Activated naive CD8-positive, alpha-beta T cell (primary cell): ENCODE results near the gene HIVEP3.
"Not testable (repeated sequence)": the region's sequence is repeated elsewhere in the genome, so short reads cannot be mapped to it uniquely, and the experiment has no call there.

Experiments used
- H3K27ac Mint-ChIP-seq: one replicate; pipeline ENCODE4 v1.8.0; 2021; ENCODE audit warnings: mixed read lengths
- H3K27me3 Mint-ChIP-seq: one replicate; pipeline ENCODE4 v1.8.0; 2021; ENCODE audit warnings: mixed read lengths
- H3K36me3 Mint-ChIP-seq: one replicate; pipeline ENCODE4 v1.8.0; 2021; ENCODE audit warnings: mixed read lengths
- H3K4me1 Mint-ChIP-seq: one replicate; pipeline ENCODE4 v1.8.0; 2021; ENCODE audit warnings: low read depth, mixed read lengths
- H3K4me3 Mint-ChIP-seq: one replicate; pipeline ENCODE4 v1.8.0; 2021; ENCODE audit warnings: mild to moderate bottlenecking, mixed read lengths
- H3K9me3 Mint-ChIP-seq: one replicate; pipeline ENCODE4 v1.8.0; 2021; ENCODE audit warnings: low read depth, mixed read lengths

The HIVEP3 gene

DNA sequence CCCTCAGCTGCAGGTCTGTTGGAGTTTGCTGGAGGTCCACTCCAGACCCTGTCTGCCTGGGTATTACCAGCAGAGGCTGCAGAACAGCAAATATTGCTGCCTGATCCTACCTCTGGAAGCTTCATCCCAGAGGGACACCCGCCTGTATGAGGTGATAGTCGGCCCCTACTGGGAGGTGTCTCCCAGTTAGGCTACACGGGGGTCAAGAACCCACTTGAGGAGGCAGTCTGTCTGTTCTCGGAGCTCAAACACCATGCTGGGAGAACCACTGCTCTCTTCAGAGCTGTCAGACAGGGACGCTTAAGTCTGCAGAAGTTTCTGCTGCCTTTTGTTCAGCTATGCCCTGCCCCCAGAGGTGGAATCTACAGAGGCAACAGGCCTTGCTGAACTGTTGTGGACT lies 364.0 kb downstream of the HIVEP3 start:
- not testable (repeated sequence) for H3K27ac Mint-ChIP-seq, H3K27me3 Mint-ChIP-seq, H3K4me1 Mint-ChIP-seq, H3K9me3 Mint-ChIP-seq, H3K4me3 Mint-ChIP-seq
- H3K36me3 Mint-ChIP-seq, result peaks cover 53% of the 10 kb centered on the region

DNA sequence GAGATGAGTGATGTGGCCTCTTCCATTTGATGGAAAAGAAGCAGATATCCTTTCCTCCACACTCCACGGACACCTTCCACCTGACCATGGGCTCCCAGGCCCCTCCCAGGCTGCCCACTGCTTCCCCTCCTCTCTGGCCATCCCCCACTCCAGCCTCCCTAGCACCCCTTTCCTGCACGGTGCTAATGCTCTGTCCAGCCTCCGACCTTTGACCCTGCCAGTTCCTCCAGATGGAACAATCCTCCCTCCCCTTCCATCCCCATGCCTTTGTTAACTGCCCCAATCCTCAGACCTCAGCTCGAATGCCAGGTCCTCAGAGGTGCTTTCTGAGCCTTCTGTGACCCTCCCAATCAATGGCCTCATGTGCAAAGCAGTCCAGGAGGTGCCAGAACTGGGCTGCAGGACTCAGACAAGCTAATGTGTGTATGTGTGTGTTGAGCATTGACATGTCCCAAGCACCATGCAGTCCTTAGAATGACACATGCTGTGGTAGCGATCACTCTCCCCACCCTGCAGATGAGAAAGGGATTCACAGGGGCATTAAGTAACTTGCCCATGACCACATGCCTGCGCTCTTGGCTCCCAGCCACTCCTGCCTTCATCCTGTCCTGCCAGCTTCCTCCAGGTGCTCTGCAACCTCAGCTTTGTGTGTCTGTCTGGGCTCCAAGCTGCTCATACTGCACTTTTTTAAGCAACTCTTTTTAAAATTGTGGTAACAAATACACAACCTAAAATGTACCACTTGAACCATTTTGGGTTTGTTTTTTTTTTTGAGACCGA lies 370.8 kb downstream of the HIVEP3 start:
- peaks cover 4% of the 10 kb centered on the region for H3K9me3 Mint-ChIP-seq
- no peaks in the 10 kb centered on the region for H3K27me3 Mint-ChIP-seq
- no peaks in the 10 kb centered on the region for H3K4me1 Mint-ChIP-seq
- H3K36me3 Mint-ChIP-seq, result peaks cover 26% of the 10 kb centered on the region
- H3K4me3 Mint-ChIP-seq, result peak overlapping the region; percentile 23
- peak overlapping the region; percentile 76 for H3K27ac Mint-ChIP-seq

DNA sequence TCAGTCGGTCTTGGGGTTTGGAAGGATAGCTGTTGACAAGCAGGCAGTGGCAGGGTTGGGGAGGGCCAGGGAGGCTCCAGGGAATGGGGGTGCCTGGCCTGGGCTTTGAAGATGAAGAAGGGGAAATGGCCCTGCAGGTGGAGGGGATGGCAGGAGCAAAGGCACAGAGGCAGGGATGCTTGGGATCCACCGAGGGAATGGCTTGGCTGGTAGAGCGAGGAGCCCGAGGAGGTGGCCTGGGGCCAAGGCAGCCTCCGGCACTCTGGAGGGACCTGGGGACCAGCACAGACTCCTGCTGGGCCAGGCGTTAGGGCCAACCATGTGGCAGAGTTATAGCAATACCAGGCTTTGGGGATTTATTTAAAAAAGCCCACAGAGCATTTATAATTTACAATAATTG lies 371.4 kb downstream of the HIVEP3 start:
- H3K4me1 Mint-ChIP-seq, result no peaks in the 10 kb centered on the region
- no peak overlapping the region for H3K4me3 Mint-ChIP-seq
- H3K27me3 Mint-ChIP-seq, result no peaks in the 10 kb centered on the region
- peaks cover 23% of the 10 kb centered on the region for H3K36me3 Mint-ChIP-seq
- peaks cover 4% of the 10 kb centered on the region for H3K9me3 Mint-ChIP-seq
- H3K27ac Mint-ChIP-seq, result no peak overlapping the region

DNA sequence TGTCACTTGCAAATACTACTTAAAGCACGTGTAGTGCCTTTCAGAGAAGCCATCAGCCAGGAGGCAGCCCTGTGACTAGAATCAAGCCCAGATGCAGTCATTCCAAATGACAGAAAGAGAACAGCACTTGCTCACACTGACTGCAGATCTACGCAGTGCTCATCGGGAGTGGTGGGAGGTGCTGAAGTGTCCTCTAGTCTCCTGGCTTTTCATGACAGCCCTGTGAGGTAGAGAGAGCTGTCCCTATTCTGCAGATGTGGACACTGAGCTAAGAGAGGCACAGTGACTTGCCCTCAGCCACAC lies 371.9 kb downstream of the HIVEP3 start:
- H3K4me3 Mint-ChIP-seq, result no peak overlapping the region
- H3K27ac Mint-ChIP-seq, result peak overlapping the region; percentile 22
- no peaks in the 10 kb centered on the region for H3K4me1 Mint-ChIP-seq
- H3K27me3 Mint-ChIP-seq, result no peaks in the 10 kb centered on the region
- peaks cover 22% of the 10 kb centered on the region for H3K36me3 Mint-ChIP-seq
- peaks cover 2% of the 10 kb centered on the region for H3K9me3 Mint-ChIP-seq

DNA sequence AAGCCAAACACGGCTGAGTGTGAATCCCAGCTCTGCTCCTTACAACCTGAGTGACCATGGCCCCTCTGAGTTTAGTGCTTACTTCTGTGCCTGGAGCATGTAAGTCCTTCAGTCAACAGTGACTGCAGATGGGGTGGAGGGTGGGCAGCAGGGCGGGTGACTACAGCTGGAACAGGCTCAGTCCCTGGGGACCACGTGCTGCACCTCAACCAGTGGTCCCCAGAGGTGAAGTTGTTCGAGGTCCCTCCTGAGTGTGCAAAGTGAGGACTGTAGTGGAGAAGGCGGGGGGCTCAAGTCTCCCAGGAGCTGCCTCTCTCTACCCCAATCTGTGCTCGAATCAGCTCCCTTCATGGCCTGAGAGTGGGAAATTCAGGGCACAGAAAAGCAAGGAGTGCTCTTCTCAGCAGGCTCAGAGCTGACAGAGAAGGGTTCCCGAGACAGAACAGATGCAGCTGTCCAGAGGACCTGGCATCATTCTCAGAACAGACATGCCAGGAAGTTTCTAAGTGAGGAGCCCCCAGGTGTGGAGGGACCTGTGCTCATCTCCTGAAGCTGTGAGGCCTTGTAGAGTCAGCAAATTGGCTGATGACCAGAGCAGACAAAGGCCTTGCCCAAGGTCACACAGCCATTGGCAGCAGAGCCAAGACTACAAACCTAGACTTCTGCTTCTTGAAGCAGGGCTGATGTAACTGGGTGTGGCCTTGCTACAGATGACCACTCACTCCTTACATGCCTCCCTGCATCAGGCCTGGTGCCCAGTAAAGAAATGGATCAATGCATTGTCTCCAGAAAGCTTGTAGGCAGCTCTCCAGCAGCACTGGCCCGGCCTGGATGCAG lies 372.5 kb downstream of the HIVEP3 start:
- Mint-ChIP-seq H3K36me3 (peaks cover 20% of the 10 kb centered on the region), H3K9me3 (no peaks in the 10 kb centered on the region), H3K27me3 (no peaks in the 10 kb centered on the region), H3K27ac (peak overlapping the region; percentile 22), H3K4me1 (no peaks in the 10 kb centered on the region), H3K4me3 (no peak overlapping the region)

DNA sequence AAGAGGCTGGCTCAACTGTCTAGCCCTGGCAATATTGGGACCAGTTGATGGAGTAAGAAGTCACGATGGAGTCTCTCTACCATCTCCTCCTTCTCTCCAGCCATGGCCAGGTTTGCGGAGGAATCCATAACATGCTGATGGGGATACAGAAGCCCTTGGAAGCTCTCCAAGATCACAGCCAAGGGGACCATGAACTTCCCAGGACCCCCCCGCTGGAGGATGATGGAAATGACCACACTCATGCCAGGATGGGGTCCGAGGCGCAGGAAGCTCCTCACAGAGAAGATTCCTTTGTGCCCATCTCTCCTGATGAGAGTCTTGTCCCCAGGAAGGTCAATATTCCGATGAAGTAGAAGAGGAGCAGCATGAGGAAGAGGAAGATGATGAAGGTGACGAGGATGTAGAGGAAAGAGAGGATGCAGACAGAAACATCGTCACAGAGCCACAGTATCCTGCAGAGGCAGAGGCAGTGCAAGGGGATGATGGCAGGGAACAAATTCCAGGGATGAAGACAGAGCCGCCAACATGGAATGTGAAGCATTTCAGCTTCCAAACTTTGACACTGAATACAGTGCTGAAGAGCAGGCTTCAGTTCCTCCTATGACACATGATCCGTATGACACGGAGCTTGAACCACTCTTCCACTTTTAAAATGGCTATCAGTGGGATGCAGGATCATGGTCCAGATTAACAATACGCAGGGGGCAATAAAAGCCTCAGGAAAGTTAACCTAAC lies 376.4 kb downstream of the HIVEP3 start:
- Mint-ChIP-seq H3K4me3 (no peak overlapping the region), H3K27me3 (no peaks in the 10 kb centered on the region), H3K4me1 (no peaks in the 10 kb centered on the region), H3K27ac (no peak overlapping the region), H3K36me3 (peaks cover 17% of the 10 kb centered on the region), H3K9me3 (no peaks in the 10 kb centered on the region)

DNA sequence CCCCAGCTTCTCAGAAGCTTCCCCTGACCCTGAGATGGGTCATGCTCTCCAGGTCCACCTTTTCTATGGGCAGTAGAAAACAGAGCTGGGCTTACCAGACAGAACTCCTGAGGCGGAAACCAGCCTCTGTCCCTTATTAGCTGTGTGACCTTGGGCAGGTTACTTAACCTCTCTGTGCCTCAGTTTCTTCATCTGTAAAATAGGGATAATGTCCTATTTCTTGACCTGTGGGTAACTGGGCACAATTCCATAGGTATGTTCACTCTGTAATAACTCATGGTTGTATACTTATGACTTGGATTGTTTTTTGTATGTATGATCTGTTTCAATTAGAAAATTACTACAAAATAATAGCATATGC lies 377.1 kb downstream of the HIVEP3 start:
- no peak overlapping the region for H3K27ac Mint-ChIP-seq
- no peaks in the 10 kb centered on the region for H3K4me1 Mint-ChIP-seq
- H3K36me3 Mint-ChIP-seq, result peaks cover 18% of the 10 kb centered on the region
- no peak overlapping the region for H3K4me3 Mint-ChIP-seq
- H3K27me3 Mint-ChIP-seq, result no peaks in the 10 kb centered on the region
- H3K9me3 Mint-ChIP-seq, result no peaks in the 10 kb centered on the region

DNA sequence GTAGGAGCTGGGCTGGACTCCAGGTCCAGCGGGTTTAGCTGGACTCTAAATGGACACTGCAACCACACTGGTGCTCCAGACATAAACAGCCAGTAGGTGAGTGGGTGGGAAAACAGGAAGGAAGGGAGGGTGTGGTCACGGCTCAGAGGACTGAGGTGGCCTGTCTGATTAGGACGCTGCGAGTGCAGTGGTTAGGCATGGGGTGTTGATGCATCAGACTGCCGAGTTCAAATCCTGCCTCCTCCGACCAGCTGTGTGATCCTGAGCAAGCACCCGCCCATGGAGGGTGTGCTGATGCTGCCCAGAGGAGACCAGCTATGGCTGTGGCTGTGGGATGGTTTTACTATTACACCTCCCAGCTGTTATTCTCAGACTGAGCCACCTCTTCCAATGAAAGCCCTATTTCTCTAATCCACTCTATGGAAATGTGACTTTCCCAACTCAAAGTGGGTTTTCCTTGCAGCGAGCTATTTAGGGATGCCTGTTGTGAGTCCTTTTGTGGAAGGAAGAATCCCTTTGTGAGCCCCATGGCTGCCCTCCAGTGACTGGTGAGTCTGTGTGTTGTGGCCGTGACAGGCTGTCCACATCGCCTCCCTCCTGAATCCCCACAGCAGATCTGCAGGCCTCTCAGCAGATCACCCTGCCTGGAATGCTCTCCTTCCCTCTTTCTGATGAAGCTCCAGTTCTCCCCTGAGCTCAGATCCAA lies 377.7 kb downstream of the HIVEP3 start:
- no peak overlapping the region for H3K4me3 Mint-ChIP-seq
- H3K9me3 Mint-ChIP-seq, result no peaks in the 10 kb centered on the region
- no peak overlapping the region for H3K27ac Mint-ChIP-seq
- no peaks in the 10 kb centered on the region for H3K4me1 Mint-ChIP-seq
- H3K27me3 Mint-ChIP-seq, result no peaks in the 10 kb centered on the region
- H3K36me3 Mint-ChIP-seq, result peaks cover 20% of the 10 kb centered on the region

DNA sequence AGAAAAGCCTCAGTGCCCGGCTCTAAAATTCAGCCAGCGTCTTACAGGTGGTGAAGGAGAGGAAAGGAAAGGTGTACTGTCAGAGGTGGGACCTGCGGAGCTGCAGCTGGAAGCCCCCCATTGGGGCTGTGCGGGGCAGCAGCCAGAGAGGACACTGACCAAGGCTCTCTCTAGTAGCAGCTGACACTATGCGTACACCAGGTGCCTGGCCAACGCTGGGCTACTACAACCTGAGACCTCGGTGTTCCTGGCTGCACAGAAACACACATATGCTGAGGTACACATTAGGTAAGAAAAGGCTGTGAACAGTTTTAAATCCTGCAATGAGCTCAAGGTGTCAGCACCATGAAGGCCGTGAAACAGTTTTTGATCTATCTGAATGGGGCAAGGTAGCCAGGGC lies 378.7 kb downstream of the HIVEP3 start:
- Mint-ChIP-seq H3K27ac (peak overlapping the region; percentile 12), H3K9me3 (no peaks in the 10 kb centered on the region), H3K4me3 (no peak overlapping the region), H3K36me3 (peaks cover 24% of the 10 kb centered on the region), H3K4me1 (no peaks in the 10 kb centered on the region), H3K27me3 (no peaks in the 10 kb centered on the region)

DNA sequence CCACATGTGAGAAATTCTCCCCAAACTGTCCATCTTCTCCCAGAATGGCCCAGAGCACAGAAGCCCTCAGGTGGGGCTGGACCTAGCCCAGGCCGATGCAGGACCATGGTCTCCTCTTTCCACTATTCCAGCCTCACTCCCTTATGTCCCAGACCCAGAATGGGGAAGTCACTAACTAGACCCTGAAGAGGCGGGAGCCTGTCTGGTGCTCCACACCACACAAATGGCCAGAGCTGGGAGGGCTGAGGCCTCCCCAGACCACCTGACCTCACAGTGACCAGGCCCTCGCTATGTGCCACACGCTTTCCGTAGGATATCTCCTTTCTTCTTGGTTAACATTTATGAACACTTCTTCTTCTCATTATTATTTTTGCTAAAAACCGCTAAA lies 379.3 kb downstream of the HIVEP3 start:
- Mint-ChIP-seq H3K4me3 (no peak overlapping the region), H3K27ac (no peak overlapping the region), H3K9me3 (no peaks in the 10 kb centered on the region), H3K27me3 (no peaks in the 10 kb centered on the region), H3K4me1 (no peaks in the 10 kb centered on the region), H3K36me3 (peaks cover 26% of the 10 kb centered on the region)

DNA sequence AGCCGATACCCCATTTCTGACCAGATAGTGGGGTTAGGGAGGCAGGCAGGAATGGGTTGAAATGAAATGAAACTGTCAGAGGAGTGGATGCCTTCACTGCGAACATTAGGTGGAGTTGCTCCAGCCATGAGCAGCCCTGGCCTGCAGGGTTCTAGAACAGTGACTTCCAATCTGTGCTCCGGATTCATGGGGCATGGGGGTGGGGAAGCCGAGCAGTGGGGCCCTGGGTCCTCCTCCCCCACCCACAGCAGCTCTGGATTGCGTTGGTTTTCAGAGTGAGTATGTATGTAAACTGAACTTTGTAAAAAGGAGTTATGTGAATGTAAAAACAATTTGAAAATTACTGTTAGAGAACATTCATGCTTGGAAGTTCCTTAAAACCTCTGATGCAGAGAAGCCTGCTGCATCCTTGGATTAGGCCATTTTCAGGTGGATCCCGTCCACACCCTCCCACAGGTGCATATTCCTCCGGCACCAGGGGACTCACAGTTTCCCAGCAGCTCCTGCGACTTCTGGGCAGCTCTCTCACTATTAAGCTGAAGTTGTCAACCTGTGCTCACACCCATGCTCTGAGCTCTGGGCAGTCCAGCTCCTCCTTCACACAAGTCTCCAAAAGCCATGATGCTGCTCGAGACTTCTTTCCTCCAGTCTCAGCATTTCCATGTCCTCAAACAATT lies 379.8 kb downstream of the HIVEP3 start:
- Mint-ChIP-seq H3K27me3 (no peaks in the 10 kb centered on the region), H3K9me3 (no peaks in the 10 kb centered on the region), H3K4me3 (no peak overlapping the region), H3K4me1 (no peaks in the 10 kb centered on the region), H3K36me3 (peaks cover 29% of the 10 kb centered on the region), H3K27ac (no peak overlapping the region)

DNA sequence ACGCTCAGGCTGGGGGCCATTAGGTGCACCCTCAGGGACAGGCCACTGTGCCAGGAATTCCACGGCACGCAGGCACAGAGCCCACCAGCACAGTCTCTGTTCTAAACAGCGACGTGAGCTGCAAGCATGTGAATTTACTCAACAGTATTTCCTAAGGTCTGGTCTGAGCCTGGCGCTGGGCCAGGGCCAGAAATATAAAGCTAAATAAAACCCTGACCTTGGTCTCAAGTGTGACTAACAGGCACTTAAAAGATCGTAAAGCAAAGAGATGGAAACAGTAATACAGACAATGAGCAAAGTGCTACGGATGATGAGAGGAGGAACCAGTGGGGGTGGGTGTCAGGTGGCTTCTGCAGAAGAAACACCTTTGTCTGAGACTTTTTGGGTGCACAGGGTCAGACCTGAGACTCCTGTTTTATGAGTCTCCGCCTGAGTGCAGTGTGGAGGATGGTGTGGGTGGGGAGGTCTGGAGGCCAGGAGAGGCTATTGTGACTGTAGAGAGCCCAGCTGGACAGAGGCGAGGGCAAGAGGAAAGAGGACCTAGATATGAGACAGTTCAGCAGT lies 380.9 kb downstream of the HIVEP3 start:
- H3K4me3 Mint-ChIP-seq, result no peak overlapping the region
- H3K27ac Mint-ChIP-seq, result no peak overlapping the region
- peaks cover 1% of the 10 kb centered on the region for H3K4me1 Mint-ChIP-seq
- peaks cover 24% of the 10 kb centered on the region for H3K36me3 Mint-ChIP-seq
- no peaks in the 10 kb centered on the region for H3K9me3 Mint-ChIP-seq
- no peaks in the 10 kb centered on the region for H3K27me3 Mint-ChIP-seq

DNA sequence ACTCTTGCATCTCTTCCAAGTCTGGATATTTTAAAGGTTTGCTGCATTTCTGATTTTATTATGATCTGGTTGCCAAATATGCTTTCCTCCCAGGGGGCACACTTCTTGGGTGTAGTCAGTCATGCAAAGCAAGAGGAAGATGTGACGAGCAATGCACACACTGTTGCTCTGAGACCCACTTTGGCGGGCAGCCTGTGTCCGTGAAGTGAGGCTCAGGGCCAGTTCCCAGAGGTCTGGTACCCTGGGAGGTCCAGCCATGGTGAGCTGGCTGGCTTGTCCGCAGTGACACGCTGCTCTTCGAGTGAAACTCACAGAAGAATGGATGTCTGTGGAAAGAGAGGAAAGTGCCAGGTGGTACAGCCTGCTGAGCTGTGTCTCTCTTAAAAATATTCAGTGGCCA lies 381.5 kb downstream of the HIVEP3 start:
- Mint-ChIP-seq H3K4me1 (peaks cover 1% of the 10 kb centered on the region), H3K27ac (no peak overlapping the region), H3K36me3 (peaks cover 21% of the 10 kb centered on the region), H3K4me3 (no peak overlapping the region), H3K27me3 (no peaks in the 10 kb centered on the region), H3K9me3 (no peaks in the 10 kb centered on the region)

DNA sequence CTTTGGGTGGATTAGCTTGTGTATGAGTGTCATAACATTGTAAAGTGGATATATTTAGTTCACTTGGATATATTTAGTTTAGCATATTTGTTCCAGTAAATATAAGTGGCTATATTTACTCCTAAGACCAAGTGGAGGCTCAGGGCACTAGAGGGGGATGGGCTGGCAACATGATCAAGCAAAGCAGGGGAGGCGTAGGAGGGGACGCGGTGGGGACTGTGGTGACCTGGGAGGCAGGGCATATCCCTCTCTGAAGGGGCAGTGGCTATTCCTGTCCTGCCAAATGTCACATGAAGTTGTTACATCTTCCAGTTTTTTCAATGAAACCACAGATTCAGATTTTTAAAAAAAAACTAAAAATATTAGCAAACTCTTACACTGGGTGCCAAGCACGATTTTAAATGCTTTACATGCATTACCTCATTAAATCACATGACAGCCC lies 382.3 kb downstream of the HIVEP3 start:
- no peaks in the 10 kb centered on the region for H3K9me3 Mint-ChIP-seq
- H3K27me3 Mint-ChIP-seq, result no peaks in the 10 kb centered on the region
- H3K4me1 Mint-ChIP-seq, result peaks cover 1% of the 10 kb centered on the region
- no peak overlapping the region for H3K4me3 Mint-ChIP-seq
- no peak overlapping the region for H3K27ac Mint-ChIP-seq
- peaks cover 21% of the 10 kb centered on the region for H3K36me3 Mint-ChIP-seq
